GM19239 (cell line): ENCODE measurements around the gene FUT7.

ENCODE experiments used
- DNase-seq: peaks from one replicate; pipeline ENCODE4 v3.0.0; 2011; ENCODE audit warnings: low spot score; ENCODE audit not compliant: insufficient read length
- FAIRE-seq: peaks from 2 replicates; lab custom pipeline; 2011; peaks lifted over from hg19 to GRCh38; lab: Jason Lieb, UNC

FUT7 gene, protein sequence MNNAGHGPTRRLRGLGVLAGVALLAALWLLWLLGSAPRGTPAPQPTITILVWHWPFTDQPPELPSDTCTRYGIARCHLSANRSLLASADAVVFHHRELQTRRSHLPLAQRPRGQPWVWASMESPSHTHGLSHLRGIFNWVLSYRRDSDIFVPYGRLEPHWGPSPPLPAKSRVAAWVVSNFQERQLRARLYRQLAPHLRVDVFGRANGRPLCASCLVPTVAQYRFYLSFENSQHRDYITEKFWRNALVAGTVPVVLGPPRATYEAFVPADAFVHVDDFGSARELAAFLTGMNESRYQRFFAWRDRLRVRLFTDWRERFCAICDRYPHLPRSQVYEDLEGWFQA

DNA sequence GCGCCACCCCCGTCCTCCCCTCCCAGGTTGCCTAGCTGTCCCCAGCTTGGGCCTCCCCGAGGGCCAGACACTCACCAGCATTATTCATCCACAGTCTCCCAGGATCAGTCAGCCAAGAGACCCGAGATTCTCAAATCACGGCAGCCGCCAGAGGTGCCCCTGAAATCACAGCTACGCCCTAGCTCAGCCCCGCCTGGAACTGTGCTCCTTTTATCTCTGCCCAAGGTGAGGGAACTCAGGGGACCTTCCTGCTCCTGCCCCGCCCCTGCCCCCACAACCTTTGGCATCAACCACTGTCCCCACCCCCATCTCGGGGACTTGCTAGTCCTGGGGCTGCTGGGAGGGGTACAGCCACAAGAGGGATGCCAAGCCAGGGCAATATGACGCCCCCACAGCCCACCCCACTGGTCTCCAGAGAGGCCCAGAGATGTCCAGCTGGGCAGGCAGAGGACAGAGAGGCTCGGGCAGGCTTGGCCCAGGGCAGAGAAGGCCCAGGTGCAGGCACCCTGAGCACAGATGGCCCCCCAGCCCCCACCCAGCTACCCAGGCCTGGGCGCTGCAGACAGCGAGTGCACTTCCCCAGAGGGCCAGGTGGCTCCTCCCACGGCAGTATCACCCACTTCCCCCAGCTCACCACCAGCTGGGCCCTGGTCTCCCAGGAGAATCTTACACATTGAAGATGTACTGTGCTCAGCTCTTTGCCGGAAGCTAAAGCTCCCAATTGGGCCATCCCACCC lies at the start of gene FUT7:
FUT7 (minus strand) TSS at position 185 of the 737 bp plus-strand sequence; CDS start at position 88, 97 bp downstream.
- FAIRE-seq (no peak), DNase-seq (no peak)

DNA sequence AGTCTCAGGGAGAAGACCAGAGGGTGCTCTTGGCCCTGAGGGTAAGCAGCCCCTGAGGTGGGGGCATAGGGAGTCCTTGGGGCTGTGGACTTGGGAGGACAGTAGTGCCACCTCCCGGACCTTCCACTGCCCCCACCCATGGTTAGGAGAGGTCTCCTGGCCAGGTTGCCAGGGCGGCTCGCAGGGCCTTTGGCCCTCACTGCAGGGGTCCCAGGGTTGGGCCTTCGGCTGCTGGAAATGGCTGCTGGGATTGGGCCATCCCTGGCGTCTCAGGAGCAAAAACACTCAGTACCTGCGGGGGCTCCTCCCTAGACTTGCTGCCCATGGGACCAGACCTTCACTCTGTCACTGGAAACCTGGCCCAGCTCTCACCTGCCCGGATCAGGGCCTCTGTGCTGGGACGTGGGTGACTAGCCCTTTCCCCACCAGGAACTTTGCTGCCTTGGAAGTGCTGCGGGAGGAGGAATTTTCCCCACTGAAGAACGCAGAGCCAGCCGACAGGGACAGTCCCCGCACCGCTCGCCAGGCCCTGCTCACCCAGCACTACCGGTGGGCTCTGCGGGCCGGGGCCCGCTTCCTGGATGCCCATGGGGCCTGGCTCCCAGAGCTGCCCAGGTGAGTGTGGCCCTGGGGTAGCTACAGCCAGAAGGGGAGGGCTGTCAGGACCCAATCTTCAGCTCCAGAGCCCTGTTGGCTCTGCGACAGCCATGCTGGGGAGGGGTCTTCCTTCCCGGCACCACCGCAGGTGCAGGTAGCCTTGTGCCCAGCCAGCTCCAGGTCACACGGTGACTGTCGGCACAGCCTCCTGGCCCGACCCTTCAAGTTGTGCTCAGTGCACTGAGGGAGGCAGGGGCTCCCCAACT lies 48.6 kb upstream of the FUT7 start:
- no peak for DNase-seq
- no peak for FAIRE-seq

DNA sequence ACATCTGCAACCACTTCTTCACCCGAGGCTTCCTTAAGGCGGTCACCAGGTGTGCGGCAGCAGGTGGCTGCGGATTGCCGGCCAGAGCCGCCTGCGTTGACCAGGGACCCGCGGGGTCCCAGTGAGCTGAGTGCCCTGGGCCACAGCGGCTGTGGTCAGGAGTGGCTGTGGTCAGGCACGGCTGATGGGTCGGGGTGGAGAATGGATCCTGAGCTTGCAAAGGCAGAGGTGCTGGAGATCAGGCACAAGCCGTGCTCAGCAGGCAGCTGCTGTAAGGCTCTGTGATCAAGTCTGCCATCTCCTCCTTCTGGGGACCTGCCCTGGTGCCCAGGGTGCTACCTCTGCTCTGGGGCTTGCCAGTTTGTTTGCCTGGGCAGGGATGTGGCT lies 47.5 kb upstream of the FUT7 start:
- FAIRE-seq: no peak
- no peak for DNase-seq

DNA sequence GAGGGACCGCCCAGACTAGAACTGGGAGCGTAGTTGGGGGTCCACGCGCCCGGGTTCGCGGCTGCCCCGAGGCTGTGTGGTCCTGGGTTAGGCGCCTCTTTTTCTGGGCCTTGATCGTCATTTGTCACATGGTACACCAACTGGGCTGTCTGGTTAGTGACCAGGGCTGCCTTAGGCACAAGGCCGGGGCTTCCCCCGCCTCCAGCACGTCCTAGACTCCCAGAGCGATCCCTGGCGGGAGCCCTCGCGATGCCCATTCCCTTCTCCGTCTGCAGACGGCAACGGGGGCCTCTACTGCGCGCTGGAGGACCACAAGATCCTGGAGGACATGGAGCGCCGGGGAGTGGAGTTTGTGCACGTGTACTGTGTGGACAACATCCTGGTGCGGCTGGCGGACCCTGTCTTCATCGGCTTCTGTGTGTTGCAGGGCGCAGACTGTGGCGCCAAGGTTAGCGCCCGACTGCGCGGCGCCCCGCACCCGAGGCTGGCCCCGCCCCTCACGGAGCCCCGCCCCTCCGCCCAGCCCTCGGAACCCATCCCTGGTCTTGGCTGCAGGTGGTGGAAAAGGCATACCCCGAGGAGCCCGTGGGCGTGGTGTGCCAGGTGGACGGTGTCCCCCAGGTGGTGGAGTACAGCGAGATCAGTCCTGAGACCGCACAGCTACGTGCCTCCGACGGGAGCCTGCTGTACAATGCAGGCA lies 47.0 kb upstream of the FUT7 start:
- FAIRE-seq (no peak), DNase-seq (no peak)

DNA sequence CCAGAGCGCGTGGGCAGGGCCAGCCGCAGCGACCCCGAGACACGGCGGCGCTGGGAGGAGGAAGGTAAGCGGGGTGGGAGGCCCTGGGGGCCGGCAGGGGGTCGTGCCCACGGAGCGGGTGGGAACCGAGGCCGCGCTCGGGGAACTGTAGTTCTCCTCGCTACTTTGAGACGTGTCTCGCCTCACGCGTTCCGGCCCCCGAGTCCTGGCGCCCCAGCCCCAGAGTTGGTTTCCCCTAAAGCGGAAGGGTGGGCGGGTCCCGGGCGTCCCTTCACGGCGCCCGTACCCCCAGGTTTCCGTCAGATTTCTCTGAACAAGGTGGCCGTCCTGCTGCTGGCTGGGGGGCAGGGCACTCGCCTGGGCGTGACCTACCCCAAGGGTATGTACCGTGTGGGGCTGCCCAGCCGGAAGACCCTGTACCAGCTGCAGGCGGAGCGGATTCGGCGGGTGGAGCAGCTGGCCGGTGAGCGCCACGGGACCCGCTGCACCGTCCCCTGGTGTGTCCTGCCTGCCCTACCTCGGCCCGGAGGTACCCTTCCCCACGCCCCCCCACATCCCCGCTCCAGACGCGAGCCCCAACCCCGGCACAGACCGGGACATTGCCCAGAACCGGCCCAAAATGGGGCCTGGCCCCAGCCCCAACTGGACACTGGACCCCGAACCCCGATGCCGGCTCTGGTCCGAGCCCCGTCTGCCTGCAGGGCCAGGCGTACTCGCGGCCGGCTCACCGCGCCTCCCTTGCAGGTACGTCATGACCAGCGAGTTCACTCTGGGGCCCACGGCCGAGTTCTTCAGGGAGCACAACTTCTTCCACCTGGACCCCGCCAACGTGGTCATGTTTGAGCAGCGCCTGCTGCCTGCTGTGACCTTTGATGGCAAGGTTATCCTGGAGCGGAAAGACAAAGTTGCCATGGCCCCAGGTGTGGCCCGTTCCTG lies 46.1 kb upstream of the FUT7 start:
- FAIRE-seq: peak; percentile 8
- DNase-seq: no peak

DNA sequence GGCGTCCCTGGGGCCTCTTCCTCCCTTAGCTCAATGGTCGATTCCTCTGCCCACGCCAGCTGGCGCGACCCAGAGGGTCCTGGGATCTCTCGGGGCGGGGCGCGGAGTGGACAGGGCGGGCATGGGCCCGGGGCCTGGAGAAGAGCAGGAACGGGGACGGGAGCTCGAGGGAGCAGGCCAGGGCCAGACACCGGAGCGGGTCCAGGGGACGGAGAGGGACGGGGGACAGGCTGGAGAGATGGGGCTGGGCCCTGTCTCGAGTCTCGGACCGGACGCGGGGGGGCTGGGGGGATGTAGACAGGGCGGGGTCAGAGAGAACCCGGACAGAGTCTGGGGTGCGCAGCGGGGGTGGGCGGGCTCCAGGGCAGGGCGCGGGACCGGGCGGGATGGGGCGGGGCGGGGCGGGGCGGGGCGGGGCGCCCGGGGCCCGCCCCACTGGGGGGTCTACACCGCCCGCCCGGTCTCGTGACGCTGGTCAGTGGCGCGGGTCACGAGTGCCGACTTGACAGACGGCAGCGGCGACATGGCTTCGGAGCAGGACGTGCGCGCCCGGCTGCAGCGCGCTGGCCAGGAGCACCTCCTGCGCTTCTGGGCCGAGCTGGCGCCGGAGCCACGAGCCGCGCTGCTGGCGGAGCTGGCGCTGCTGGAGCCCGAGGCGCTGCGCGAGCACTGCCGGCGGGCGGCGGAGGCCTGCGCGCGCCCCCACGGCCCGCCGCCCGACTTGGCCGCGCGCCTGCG lies 45.3 kb upstream of the FUT7 start, which contains the start of gene UAP1L1:
UAP1L1 (plus strand) TSS at position 508 of the 738 bp plus-strand sequence; CDS start at position 524, 16 bp downstream.
- FAIRE-seq: peak; percentile 67
- DNase-seq: peak; percentile 80

DNA sequence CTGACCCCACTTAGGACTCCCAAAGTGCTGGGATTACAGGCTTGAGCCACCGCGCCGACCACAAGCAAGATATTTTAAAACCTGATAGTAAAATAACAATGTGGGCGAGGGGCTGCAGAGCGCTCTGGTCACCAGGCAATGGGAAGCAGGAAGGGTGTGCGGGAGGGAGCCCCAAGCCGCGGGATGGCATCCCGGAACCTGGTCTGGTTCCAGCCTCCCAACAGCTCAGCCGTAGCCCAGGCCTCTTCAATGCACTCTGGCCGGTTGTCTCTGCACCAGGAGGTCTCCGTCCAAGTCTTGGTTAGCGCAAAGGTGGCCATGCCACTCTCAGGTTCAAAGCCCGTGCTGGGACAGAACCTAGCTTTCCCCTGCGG lies 44.7 kb upstream of the FUT7 start:
- DNase-seq (no peak), FAIRE-seq (no peak)

DNA sequence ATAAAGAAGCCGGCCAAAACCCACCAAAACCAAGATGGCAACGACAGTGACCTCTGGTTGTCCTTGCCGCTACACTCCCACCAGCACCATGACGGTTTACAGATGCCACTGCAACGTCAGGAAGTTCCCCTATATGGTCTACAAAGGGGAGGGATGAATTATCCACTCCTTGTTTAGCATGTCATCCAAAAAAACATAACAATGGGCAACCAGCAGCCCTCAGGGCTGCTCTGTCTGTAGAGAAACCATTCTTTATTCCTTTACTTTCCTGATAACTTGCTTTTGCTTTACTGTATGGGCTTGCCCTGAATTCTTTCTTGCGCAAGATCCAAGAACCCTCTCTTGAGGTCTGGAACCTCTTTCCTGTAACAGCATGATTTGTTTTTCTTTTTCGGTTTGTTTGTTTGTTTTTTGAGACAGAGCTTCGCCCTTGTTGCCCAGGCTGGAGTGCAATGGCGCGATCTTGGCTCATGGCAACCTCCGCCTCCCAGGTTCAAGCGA lies 43.4 kb upstream of the FUT7 start:
- no peak for FAIRE-seq
- no peak for DNase-seq

DNA sequence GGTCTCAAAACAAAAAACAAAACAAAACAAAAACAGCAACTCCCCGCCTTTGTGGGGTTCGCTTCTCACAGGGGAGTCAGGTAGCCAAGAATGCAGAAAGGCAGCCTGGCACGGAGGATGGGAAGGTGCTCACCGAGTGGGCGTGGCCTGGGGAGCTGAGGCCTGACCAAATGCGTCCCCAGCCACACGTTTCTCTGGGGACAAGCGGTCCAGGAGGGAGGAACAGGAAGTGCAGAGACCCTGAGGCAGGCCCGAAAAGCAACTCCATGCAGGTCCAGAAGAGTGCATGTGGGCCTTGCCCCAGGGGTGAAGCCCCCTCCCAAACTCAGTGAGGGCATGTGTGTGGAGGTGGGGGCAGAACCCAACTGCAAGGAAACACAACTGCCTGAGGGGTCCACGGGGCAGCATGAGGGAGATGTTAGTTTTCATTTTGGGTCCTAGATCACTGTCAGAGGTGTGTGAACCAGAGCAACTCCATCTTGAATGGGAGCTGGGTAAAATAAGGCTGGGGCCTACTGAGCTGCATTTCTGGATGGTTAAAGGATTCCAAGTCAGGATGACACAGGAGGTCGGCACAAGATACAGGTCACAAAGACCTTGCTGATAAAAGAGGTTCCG lies 42.9 kb upstream of the FUT7 start:
- DNase-seq (no peak), FAIRE-seq (no peak)

DNA sequence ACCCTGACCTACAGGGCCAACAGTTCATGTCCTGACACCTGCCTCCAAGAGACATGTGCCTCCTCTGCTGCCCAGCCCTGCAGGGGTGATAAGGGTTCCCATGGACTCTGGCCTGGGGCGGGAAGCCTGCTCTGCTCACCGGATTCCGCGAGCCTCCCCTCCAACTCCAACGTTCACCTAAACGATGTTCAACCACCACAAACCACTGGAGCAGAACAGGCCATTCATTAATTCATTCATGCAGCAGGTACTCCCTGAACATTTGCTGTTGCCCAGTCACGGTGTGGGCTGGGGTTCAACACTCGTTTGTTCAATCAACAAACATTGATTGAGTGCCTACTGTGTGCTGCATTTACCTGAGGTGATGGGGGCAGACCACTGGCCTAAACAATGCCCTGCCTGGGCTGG lies 42.1 kb upstream of the FUT7 start:
- FAIRE-seq (no peak), DNase-seq (no peak)

DNA sequence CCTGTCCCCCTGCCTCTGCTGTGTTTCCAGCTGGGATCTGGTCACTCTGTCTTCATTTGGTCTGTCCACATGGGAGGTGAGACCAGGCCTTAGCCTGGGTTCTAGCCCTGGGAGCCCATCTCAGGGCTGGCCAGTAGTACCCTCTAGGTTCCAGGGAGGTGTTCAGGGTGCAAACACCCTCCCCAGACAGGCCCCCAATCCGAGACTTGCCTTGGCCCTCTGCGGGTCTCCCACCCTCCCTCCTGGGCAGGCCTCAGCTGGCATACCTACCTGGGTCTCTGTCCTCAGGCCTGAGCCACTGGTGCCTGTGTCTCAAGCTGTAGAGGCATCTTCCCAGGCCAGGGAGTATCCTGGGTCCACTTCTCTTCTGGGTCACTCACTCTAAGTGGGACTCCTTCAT lies 39.4 kb upstream of the FUT7 start:
- DNase-seq (no peak), FAIRE-seq (no peak)

DNA sequence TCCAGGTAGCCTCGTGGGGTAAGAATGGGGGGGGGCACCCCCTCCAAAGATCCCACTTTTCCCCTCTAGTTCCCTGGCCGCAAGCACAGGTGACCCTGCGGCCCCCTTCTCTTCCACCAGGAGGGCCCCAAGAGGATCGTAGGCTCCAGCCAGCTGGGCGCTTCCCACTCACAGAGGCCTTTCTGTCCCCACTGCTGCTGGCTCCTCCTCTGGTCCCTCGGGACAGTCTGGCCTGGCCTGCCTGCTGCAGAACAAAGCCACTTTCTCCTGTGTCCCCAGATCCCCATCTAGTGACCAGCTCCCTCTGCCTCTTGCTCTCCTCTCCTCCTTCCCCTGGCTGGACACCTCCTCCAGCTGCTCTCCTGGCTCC lies 39.0 kb upstream of the FUT7 start:
- no peak for DNase-seq
- FAIRE-seq: no peak

DNA sequence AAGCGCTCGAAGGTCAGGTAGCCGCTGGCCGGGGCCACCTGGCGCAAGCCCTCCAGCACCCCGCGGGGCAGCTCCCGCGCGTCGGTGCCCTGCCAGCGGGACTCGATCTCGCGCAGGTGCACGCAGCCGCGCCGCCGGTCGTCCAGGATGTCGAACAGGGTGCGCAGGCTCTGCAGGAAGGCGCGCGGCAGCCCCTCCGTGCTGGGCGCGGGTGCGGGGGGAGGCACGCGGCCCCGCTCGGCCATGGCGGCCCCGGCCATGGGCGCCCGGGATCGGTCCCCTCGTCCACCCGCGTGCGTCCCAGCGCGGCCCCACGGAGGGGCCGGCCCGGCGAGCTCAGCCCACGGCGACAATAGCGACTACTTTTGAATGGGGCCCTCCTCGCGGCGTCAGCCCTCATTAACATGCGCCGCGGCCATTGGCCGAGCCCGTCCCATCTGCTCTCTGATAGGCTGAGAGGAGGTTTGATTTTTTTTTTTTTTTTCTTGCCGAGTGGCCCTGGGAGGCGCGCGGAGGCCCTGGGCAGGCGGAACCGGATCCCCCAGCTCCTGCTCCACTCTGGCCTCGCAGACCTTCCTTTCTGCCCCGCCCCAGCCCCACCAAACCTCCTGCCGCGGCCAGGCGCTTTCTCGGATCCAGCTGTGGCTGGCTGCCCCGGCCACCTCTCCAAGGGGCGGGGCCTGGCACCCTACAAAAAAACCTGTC lies 38.5 kb upstream of the FUT7 start, which contains the start of gene SAPCD2:
SAPCD2 (minus strand) TSS at position 357 of the 705 bp plus-strand sequence; CDS start at position 260, 97 bp downstream.
- FAIRE-seq (peak; percentile 85), DNase-seq (peak; percentile 95)

DNA sequence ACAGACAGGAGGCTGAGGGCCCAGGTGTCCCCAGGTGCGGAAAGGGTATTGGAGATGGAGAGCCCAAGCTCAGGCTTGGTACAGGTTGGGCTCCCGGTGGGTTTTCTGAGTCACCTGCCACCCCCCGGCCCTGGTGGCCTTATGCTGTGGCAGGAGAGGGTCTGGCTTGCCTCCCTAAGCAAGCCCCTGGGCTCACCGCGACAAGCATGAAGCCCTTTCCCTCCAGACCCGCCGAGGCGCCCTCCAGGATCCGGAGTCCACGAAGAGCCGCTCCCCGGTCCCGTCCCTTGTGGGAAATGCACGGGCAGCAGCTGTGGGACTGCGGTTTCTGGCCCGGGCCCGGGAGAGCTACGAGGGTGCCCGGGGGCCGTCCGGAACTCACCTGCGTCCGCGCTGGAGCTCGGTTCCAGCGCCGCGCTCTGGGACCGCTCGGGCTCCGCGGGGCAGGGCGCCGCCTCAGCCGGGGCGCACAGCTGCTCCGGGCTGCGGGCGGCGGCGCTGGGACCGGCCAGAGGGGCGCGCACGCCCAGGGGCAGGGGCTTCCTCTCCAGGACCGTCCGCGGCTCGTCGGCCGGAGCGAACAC lies 37.7 kb upstream of the FUT7 start:
- FAIRE-seq: no peak

DNA sequence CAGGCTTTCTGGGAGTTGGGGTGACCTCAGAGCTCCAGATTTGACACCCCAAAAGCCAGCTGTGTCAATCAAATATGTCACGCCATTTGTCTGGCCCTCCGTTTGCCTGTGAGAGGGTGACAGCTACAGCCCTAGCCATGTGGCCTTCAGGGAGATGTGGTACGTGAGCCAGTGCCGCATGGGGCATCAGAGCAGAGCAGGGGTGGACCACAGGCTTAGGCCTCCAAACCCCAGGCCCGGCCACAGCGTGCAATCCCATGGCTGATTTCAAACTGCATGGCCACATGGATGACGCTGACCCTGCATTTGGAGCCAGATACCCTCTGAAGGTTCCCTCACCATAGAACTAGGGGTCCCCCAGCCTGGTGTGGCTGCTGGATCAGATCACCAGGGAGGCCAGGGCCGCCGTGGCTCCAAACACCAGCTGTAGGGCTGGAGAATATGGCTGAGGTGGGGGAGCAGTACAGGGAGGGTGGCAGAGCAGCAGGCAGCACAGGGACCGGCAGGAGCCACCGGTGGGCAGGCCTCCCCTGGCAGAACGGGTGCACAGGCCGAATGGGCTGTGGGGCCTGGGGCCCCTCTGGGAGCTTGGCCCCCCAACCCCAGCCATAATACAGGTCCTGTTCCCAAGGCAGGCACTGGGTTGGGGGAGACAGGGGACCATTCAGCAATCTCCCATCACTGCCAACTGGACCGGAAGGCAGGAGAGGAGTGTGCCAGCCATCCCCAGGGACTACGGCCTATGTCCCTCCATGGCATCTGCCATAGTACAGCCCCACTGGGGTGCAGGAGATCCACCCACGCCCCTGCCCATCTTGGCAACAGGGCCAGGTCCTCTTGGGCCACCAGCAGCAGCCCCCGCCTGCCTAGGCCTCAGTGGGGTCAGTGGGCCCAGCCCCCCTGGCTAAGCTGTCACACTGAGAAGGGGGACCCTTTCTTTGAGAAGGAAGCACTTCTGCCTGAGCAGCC lies 36.9 kb upstream of the FUT7 start:
- no peak for FAIRE-seq
- DNase-seq: no peak

More for the DNA sequence above, 37.7 kb upstream of the FUT7 start:
- DNase-seq: no peak
